Testis (tissue), 3 donors: Measurements from ENCODE around the gene CCR6. TPM values are rescaled to one million over a fixed set of nuclear protein-coding genes. Genes with fewer than 3 reads are reported as not detected.

Source experiments
- DNase-seq: peaks from one replicate; pipeline ENCODE4 v3.0.0-alpha.2; 2019
- H3K27ac ChIP-seq, 2 donors: fragments of 200-600 bp; sonication (generic); one replicate each; pipeline ENCODE4 v1.5.1; 2019
- H3K27me3 ChIP-seq: fragments of 200-600 bp; sonication (generic); one replicate; pipeline ENCODE4 v1.5.1; 2019
- H3K36me3 ChIP-seq: fragments of 200-600 bp; sonication (generic); one replicate; pipeline ENCODE4 v1.5.1; 2017; ENCODE audit warnings: low read depth; ENCODE audit errors: missing control alignments
- H3K4me1 ChIP-seq: fragments of 200-600 bp; sonication (generic); one replicate; pipeline ENCODE4 v1.5.1; 2019
- H3K4me3 ChIP-seq, 2 donors: fragments of 200-600 bp; sonication (generic); one replicate each; pipeline ENCODE4 v1.5.1; 2017 to 2019
- H3K9me3 ChIP-seq: fragments of 200-600 bp; sonication (generic); one replicate; pipeline ENCODE4 v1.5.1; 2017
- CTCF ChIP-seq, 3 experiments: fragments of 450-650 bp in 2 of 3; fragments of 200-600 bp in 1 of 3; sonication (generic) in 1 of 3; IDR thresholded peaks; one replicate each; pipeline ENCODE4 v1.5.1; 2016 to 2019; ENCODE audit warnings: antibody characterized with exemption in 3 of 3, mild to moderate bottlenecking in 2 of 3, moderate library complexity in 1 of 3
- POLR2A ChIP-seq: fragments of 450-650 bp; IDR thresholded peaks from one replicate; pipeline ENCODE4 v1.6.1; 2017; ENCODE audit warnings: antibody characterized with exemption, mild to moderate bottlenecking, moderate library complexity
- WGBS, 2 donors: methylation state at CpG; one replicate each; pipeline ENCODE4 v1.1.5; 2018; 5-methylcytosine and 5-hydroxymethylcytosine counted together
- intact Hi-C: fragments of 100-400 bp; cut with DNase I; formaldehyde crosslinking; loops from one replicate; pipeline ENCODE4 v1.15.1; 2023; ENCODE audit warnings: low total_unique reads
- polyA plus RNA-seq: library from polyadenylated mRNA; stranded (reverse); fragments of 350-450 nt; fragmentation: Illumina TruSeq; extraction: RNeasy Lipid Tissue Mini Kit (QIAGEN cat#74804); gene quantifications from one replicate; pipeline ENCODE4 v1.2.3, GENCODE V29; 2014; ENCODE audit warnings: low read depth, low replicate concordance; ENCODE audit not compliant: insufficient read depth
- total RNA-seq, 2 donors: library from RNA; depleted of rRNA; stranded (reverse); fragments of >200 nt; gene quantifications; one replicate each; pipeline ENCODE4 v1.2.3, GENCODE V29; 2016

Gene CCR6
- total and polyA plus RNA-seq, 3 donors from 2014 or later: 0.87 to 5.3 TPM; not detected in 1

- H3K36me3 ChIP-seq: no peaks in the 10 kb centered on the region
- H3K27ac ChIP-seq: no peak overlapping the region
- no peaks in the 10 kb centered on the region for H3K9me3 ChIP-seq
- DNase-seq: no peak
- no peak for TF ChIP-seq CTCF (IDR thresholded peaks at IDR 0.05)
- no peak for TF ChIP-seq POLR2A
- WGBS, 2 donors: 90 to 92% methylated on average over 14 of the region's 14 CpGs
- no peaks in the 10 kb centered on the region for H3K27me3 ChIP-seq
- intact Hi-C loops: no loop called here
- H3K4me1 ChIP-seq: no peaks in the 10 kb centered on the region
- no peak overlapping the region for H3K4me3 ChIP-seq
Observed at GRCh38 chr6:167127785-167128531, 5.1 kb downstream of the CCR6 start.

GRCh38 chr6:167129159-167129558 lies 6.3 kb downstream of the CCR6 start:
- no peak for TF ChIP-seq POLR2A
- no peak for TF ChIP-seq CTCF (IDR thresholded peaks at IDR 0.05)
- Histone ChIP-seq H3K36me3 (no peaks in the 10 kb centered on the region), H3K27me3 (no peaks in the 10 kb centered on the region), H3K9me3 (no peaks in the 10 kb centered on the region), H3K4me1 (no peaks in the 10 kb centered on the region), H3K4me3 (no peak overlapping the region), H3K27ac (no peak overlapping the region)
- DNase-seq: no peak
- WGBS, 2 donors: 76 to 77% methylated on average over 6 of the region's 6 CpGs
- intact Hi-C loops: no loop called here

- no peaks in the 10 kb centered on the region for H3K9me3 ChIP-seq
- H3K4me3 ChIP-seq: no peak overlapping the region
- no peaks in the 10 kb centered on the region for H3K36me3 ChIP-seq
- no peak for DNase-seq
- 78 to 83% methylated on average over 4 of the region's 4 CpGs for WGBS, 2 donors
- intact Hi-C loops: no loop called here
- H3K27me3 ChIP-seq: no peaks in the 10 kb centered on the region
- H3K27ac ChIP-seq: no peak overlapping the region
- H3K4me1 ChIP-seq: no peaks in the 10 kb centered on the region
- TF ChIP-seq CTCF (IDR thresholded peaks at IDR 0.05) (no peak), POLR2A (no peak)
Observed at GRCh38 chr6:167129562-167129961, 6.7 kb downstream of the CCR6 start.

GRCh38 chr6:167130008-167130677 lies 7.2 kb downstream of the CCR6 start:
- Histone ChIP-seq H3K9me3 (no peaks in the 10 kb centered on the region), H3K27ac (no peak overlapping the region), H3K4me3 (no peak overlapping the region), H3K4me1 (no peaks in the 10 kb centered on the region), H3K36me3 (no peaks in the 10 kb centered on the region), H3K27me3 (no peaks in the 10 kb centered on the region)
- intact Hi-C loops: no loop called here
- no peak for DNase-seq
- TF ChIP-seq POLR2A: no peak
- TF ChIP-seq CTCF (IDR thresholded peaks at IDR 0.05): no peak
- 61 to 66% methylated on average over 6 of the region's 6 CpGs for WGBS, 2 donors
